T-helper 22 cell (primary cell): ENCODE data around the gene COA7.

Experiments used
- DNase-seq: peaks from one replicate; pipeline ENCODE4 v3.0.0-alpha.2; 2020; ENCODE audit warnings: low read depth

COA7 gene

GRCh38 chr1:52669696-52670095, 28.5 kb downstream of the COA7 start:
- DNase-seq = no peak

GRCh38 chr1:52668711-52669110, 29.4 kb downstream of the COA7 start:
- no peak for DNase-seq

- no peak for DNase-seq
These were observed 30.2 kb downstream of the COA7 start for GRCh38 chr1:52667984-52668383.

GRCh38 chr1:52667290-52667689, 30.9 kb downstream of the COA7 start:
- DNase-seq = no peak

DNA sequence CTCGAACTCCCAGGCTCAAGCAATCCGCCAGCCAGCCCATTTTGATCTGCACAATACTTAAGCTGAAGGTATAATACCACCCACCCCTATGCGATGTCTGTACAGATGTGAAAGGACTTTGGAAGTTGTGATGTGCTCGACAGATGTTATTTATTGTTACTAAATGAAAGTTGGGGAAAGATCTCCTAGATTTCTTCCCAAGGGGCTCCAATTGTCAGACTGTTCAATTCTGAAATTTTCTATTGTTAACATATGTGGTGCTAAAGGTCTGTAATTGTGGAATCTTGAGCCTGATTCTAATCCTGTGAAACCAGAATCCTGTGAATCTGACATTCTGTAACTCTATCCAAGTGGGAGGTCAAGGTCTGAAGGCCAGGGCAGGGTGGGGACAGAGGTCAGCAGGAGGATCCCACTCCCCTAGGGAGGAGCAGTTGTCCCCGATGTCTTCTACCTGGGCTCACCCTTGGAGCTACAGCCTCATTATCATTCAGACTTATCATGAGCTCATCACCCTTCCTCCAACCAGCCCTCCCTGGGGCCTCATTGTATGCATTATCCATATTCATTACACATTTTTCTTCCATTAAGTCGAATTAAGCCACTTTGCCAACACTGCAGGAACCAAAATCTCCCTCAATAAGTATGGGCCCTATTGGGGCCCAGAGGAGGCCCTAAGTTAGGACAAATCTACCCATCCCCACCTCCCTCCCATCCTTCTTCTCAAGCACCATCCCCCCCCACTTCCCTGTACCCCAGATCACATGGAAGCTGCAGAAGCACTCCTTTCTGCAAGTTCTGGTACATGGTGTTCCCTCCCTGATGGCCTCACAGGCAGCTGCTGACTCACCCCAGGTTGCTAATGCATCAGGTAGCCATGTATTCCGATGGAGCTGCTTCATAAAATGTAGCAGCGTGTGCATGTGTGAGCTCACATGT, 32.9 kb downstream of the COA7 start:
- no peak for DNase-seq

DNA sequence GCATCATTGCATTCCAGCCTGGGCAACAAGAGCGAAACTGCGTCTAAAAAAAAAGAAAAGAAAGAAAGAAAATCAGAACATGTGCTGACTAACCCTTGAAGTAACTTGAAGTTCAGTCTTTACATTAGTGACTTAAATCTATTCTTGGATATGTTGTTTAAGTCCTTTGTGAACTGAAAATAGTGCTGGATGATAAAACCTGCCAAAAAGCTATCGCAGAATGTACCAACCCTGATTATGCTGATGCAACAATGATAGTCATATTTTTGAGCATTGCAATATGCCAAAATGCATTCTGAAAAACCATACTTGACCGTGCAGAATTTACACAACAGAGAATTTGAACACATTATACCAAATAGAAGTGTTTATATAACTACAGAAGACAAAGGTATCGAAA, 34.4 kb downstream of the COA7 start:
- no peak for DNase-seq

DNA sequence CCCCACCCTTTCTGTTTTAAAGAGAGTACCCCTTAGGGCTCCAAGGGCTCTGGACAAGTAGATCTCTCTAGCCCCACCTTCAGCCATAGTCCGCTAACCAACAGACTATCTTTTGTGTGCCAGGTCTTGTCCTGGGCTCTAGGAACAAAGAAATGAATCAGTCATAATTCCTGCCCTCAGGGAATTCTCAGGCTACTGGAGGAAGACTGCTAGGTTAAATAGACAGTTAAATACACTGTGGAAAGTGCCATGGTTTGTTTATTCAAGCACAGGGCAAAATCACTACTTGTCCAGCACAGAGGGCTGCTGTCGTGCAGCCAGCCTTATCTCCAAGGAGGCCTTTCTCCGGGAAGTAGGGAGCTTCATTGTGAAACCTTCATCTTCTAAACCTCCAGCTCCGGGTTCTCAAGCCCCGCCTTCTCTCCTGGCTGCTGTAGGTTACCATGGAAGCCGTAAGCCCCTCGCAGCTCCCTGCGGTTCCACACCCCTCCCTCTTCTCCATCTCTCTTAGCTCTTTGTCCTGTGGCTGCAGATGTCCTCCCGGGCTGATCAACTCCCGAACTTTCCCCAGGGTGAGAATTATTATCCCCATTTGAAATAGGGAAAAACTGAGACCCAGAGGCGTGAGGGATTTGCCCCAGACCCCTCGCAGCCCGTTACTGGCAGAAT, 35.4 kb downstream of the COA7 start:
- no peak for DNase-seq

DNA sequence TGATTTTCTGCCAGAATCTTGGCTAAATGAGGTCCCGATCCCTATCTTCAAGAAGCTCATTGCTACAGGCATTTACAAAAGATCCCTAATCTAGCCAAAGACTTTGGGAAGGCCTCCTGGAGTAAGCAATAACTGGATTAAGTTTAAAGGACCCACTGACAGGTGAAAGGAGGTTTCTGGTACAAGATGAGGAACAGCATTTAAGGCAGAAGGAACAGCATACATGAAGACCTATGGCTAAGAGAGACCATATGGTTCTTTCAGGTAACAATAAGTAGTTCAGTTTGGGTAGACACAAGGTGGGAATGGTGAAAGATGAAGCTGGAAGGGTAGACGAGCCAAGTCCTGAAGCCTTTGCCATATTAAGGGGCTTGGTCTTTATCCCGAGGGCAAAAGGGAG, 37.3 kb downstream of the COA7 start:
- no peak for DNase-seq

GRCh38 chr1:52659851-52660596, 38.1 kb downstream of the COA7 start:
- no peak for DNase-seq

DNA sequence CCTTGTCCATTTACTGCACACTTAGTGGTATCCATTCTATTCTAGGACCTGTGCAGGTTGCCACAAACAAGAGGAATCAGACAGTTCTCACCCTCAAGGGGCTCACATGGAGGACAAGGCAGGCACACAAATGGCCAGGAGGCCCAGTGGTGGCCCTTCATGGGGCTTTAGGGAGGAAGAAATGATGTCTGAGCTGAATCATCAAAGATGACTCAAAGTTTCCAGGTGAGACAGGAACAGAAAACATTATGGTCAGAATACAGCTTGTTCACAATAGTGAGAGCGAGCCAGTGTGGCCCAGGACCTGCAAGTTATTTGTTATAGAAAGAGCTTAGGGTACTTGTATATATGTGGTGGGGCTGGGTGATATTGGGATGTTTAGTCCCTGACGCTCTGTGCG, 38.8 kb downstream of the COA7 start:
- DNase-seq = no peak

GRCh38 chr1:52658795-52659194, 39.4 kb downstream of the COA7 start:
- DNase-seq = no peak

- no peak for DNase-seq
These were observed 40.4 kb downstream of the COA7 start for GRCh38 chr1:52657702-52658101.

DNA sequence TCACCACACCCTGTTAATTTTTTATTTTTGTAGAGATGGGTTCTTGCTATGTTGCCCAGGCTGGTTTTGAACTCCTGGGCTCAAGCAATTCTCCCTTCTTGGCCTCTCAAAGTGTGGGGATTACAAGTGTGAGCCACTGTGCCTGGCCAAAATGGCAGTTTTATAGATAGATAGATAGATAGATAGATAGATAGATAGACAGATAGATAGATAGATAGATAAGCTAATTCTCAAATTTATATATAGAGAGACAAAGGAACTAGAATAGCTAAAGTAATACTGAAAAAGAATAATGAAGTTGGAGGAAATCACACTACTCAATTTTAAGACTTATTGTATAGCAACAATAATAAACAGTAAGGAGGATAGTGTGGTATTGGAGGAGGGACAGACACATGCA, 44.1 kb downstream of the COA7 start:
- DNase-seq = no peak

DNA sequence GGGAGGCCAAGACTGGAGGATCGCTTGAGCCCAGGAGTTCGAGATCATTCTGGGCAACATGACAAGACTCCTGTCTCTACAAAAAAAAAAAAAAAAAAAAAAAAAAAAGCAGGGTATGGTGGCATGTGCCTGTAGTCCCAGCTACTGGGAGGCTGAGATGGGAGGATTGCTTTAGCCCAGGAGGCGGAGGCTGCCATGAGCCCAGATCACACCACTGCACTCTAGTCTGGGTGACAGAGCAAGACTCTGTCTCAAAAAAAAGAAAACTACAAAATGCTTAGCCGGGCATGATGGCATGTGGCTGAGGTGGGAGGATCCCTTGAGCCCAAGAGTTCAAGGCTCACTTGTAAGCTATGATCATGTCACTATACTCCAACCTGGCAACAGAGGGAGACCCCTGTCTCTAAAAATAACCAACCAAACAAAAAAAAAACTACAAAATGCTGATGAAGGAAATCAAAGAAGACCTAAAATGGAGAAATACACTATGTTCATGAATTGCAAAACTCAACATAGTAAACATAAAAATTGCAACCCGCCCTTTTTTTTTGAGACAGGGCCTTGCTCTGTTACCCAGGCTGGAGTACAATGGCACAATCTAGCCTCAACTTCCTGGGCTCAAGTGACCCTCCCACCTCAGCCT, 44.8 kb downstream of the COA7 start:
- no peak for DNase-seq

DNA sequence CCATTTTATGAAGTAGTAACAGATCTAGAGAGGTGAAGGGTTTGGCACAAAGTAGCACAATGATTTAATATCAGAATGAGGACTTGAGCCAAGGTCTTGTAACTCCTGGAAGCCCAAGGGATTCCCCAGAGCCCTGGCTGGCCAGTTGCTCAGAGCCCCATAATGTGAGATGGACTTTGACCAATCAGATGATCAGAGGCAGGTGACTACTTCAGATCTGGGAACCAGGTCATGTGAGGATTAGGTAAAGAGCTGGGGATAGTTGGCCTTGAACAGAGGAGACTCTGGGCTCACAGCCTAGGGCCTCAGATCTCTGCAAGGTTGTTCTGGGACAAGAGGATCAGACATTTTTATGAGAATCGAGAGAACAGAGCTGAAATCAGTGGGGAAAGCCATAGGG, 46.2 kb downstream of the COA7 start:
- DNase-seq = no peak

DNA sequence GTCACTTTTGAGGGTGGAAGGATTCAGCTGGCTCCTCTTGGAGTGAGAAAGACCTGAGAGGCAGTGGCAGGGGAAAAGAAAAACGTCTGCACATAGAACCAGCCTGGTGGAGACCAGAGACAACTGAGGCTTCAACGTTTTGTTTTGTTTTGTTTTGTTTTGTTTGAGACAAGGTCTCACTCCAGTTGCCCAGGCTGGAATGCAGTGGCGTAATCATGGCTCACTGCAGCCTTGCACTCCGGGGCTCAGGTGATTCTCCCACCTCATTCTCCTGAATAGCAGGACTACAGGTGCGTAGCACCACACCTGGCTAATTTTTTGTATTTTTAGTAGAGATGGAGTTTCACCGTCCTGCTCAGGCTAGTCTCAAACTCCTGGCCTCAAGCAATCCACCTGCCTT, 52.9 kb downstream of the COA7 start:
- DNase-seq = no peak

- DNase-seq = no peak
These were observed 56.8 kb downstream of the COA7 start for GRCh38 chr1:52641307-52641706.

DNA sequence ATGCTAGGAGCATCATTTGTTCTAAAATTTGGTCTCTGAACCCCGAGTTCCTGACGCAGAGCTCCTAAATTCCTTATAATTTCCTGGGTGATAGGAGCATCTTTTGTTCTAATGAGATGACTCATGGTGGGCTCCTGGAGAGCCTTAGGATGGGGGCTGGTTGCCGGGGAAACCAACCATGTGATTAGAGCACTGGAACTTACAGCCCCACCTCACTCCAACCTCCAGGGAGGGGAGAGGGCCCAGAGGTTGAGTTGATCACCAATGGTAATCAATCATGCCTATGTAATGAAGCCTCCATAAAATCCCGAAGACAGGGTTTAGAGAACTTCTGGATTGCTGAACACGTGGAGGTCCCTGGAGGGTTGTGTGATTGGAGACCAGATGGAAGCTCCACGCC, 57.5 kb downstream of the COA7 start:
- no peak for DNase-seq

DNA sequence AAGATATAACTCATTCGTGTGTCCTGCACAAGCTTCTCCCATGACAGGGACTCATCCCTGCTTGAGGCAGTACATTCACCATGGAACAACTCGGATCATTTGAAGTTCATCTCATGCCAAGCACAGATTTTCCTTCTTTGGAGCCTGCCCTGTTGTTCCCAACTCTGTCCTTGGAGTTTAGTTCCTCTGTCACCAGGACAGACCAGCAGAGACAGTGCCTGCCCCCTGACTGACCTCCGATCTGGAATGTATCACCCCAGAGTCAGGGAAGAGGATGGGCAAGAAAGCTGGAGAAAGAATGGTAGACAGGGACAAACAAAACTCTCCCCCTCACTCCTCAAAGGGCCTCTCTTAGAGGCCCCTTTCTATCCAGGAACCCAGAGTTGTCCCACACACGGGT, 60.2 kb downstream of the COA7 start:
- DNase-seq = no peak

- peak; percentile 61 for DNase-seq
These were observed 61.1 kb downstream of the COA7 start for GRCh38 chr1:52636721-52637695.
